Suprapubic skin (tissue), 3 donors: Measurements from ENCODE around the gene DDX50.

ENCODE experiments used
- CTCF ChIP-seq, 2 donors: fragments of 200-600 bp in 1 of 2; fragments of 450-650 bp in 1 of 2; sonication (generic) in 1 of 2; IDR thresholded peaks; one replicate each; pipeline ENCODE4 v1.5.1; 2016 to 2019; ENCODE audit warnings: antibody characterized with exemption in 2 of 2, mild to moderate bottlenecking in 1 of 2, moderate library complexity in 1 of 2
- POLR2AphosphoS5 ChIP-seq, 3 donors: sonication (generic); formaldehyde crosslinking; IDR thresholded peaks; one replicate each; pipeline ENCODE4 v1.6.1; 2017; ENCODE audit warnings: antibody characterized with exemption in 3 of 3

- TF ChIP-seq POLR2AphosphoS5 (IDR thresholded peaks at IDR 0.05) (no peak), CTCF (IDR thresholded peaks at IDR 0.05) (no peak)
These were observed 1.8 kb upstream of the DDX50 start for GRCh38 chr10:68899186-68899745.
